SJCRH30 (cell line): ENCODE data around the gene FAM13C. TPM values are rescaled to one million over a fixed set of nuclear protein-coding genes. Genes with fewer than 3 reads are reported as not detected.

ENCODE experiments used
- DNase-seq, 2 experiments: peaks; one replicate each; pipeline ENCODE4 v3.0.0-alpha.2; 2015 to 2020
- H3K27ac ChIP-seq: fragments of 250-450 bp; sonication (Bioruptor Pico); 2 replicates; pipeline ENCODE4 v1.5.1; 2020; ENCODE audit warnings: mild to moderate bottlenecking, moderate library complexity
- H3K27me3 ChIP-seq: fragments of 250-450 bp; sonication (Bioruptor Pico); 2 replicates; pipeline ENCODE4 v1.5.1; 2020; ENCODE audit warnings: mild to moderate bottlenecking, moderate library complexity
- H3K36me3 ChIP-seq: fragments of 250-450 bp; sonication (Bioruptor Pico); 2 replicates; pipeline ENCODE4 v1.5.1; 2020; ENCODE audit warnings: mild to moderate bottlenecking, moderate library complexity
- H3K4me1 ChIP-seq: fragments of 250-450 bp; sonication (Bioruptor Pico); 2 replicates; pipeline ENCODE4 v1.5.1; 2020; ENCODE audit warnings: mild to moderate bottlenecking, moderate library complexity
- H3K4me3 ChIP-seq: fragments of 250-450 bp; sonication (Bioruptor Pico); 2 replicates; pipeline ENCODE4 v1.5.1; 2020; ENCODE audit warnings: mild to moderate bottlenecking, moderate library complexity
- H3K9me3 ChIP-seq: fragments of 250-450 bp; sonication (Bioruptor Pico); replicated peaks from 2 replicates; pipeline ENCODE4 v1.5.1; 2020; ENCODE audit warnings: mild to moderate bottlenecking, moderate library complexity
- total RNA-seq: library from RNA; depleted of rRNA; stranded (reverse); fragments of >200 nt; shearing (Covaris generic); gene quantifications from 2 replicates; pipeline ENCODE4 v1.2.3, GENCODE V29; 2014

FAM13C gene
- total RNA-seq, 1 experiment from 2014 or later, result 1.1 TPM

- DNase-seq, result no peak
- Histone ChIP-seq H3K27ac (no peak overlapping the region), H3K4me1 (peaks cover 4% of the 10 kb centered on the region; the same call in 1 of the 2 replicates), H3K9me3 (no peaks in the 10 kb centered on the region), H3K36me3 (no peaks in the 10 kb centered on the region), H3K4me3 (no peak overlapping the region), H3K27me3 (no peaks in the 10 kb centered on the region)
These were observed 45.3 kb downstream of the FAM13C start for GRCh38 chr10:59317066-59317465.

- H3K4me1 ChIP-seq, result no peaks in the 10 kb centered on the region
- no peaks in the 10 kb centered on the region for H3K9me3 ChIP-seq
- H3K4me3 ChIP-seq, result no peak overlapping the region
- H3K27me3 ChIP-seq, result no peaks in the 10 kb centered on the region
- DNase-seq, result no peak
- H3K27ac ChIP-seq, result no peak overlapping the region
- no peaks in the 10 kb centered on the region for H3K36me3 ChIP-seq
These were observed 46.9 kb downstream of the FAM13C start for GRCh38 chr10:59315465-59315864.

GRCh38 chr10:59314268-59314667 is 48.1 kb downstream of the FAM13C start:
- no peak overlapping the region for H3K4me3 ChIP-seq
- H3K27me3 ChIP-seq, result no peaks in the 10 kb centered on the region
- H3K9me3 ChIP-seq, result no peaks in the 10 kb centered on the region
- H3K27ac ChIP-seq, result no peak overlapping the region
- H3K4me1 ChIP-seq, result no peaks in the 10 kb centered on the region
- H3K36me3 ChIP-seq, result no peaks in the 10 kb centered on the region
- no peak for DNase-seq

- no peaks in the 10 kb centered on the region for H3K27me3 ChIP-seq
- no peaks in the 10 kb centered on the region for H3K9me3 ChIP-seq
- no peak for DNase-seq
- H3K4me1 ChIP-seq, result no peaks in the 10 kb centered on the region
- H3K36me3 ChIP-seq, result no peaks in the 10 kb centered on the region
- H3K4me3 ChIP-seq, result no peak overlapping the region
- H3K27ac ChIP-seq, result no peak overlapping the region
These were observed 50.1 kb downstream of the FAM13C start for GRCh38 chr10:59312247-59312646.

GRCh38 chr10:59311025-59311424 is 51.3 kb downstream of the FAM13C start:
- Histone ChIP-seq H3K27ac (no peak overlapping the region), H3K9me3 (no peaks in the 10 kb centered on the region), H3K4me3 (no peak overlapping the region), H3K27me3 (no peaks in the 10 kb centered on the region), H3K36me3 (no peaks in the 10 kb centered on the region), H3K4me1 (no peaks in the 10 kb centered on the region)
- no peak for DNase-seq

- no peak overlapping the region for H3K4me3 ChIP-seq
- no peaks in the 10 kb centered on the region for H3K9me3 ChIP-seq
- H3K27ac ChIP-seq, result no peak overlapping the region
- DNase-seq, result no peak
- no peaks in the 10 kb centered on the region for H3K36me3 ChIP-seq
- H3K4me1 ChIP-seq, result no peaks in the 10 kb centered on the region
- no peaks in the 10 kb centered on the region for H3K27me3 ChIP-seq
These were observed 51.9 kb downstream of the FAM13C start for GRCh38 chr10:59310324-59310914.

- DNase-seq, result no peak
- no peak overlapping the region for H3K27ac ChIP-seq
- H3K9me3 ChIP-seq, result no peaks in the 10 kb centered on the region
- no peak overlapping the region for H3K4me3 ChIP-seq
- H3K27me3 ChIP-seq, result no peaks in the 10 kb centered on the region
- H3K36me3 ChIP-seq, result no peaks in the 10 kb centered on the region
- no peaks in the 10 kb centered on the region for H3K4me1 ChIP-seq
These were observed 57.7 kb downstream of the FAM13C start for GRCh38 chr10:59304521-59305097.

GRCh38 chr10:59303018-59303417 is 59.3 kb downstream of the FAM13C start:
- H3K4me1 ChIP-seq, result no peaks in the 10 kb centered on the region
- DNase-seq, result no peak

GRCh38 chr10:59302381-59302780 is 60.0 kb downstream of the FAM13C start:
- Histone ChIP-seq H3K4me1 (no peaks in the 10 kb centered on the region), H3K4me3 (no peak overlapping the region), H3K36me3 (no peaks in the 10 kb centered on the region), H3K9me3 (no peaks in the 10 kb centered on the region), H3K27ac (no peak overlapping the region), H3K27me3 (no peaks in the 10 kb centered on the region)
- DNase-seq, result no peak

More at GRCh38 chr10:59303018-59303417, 59.3 kb downstream of the FAM13C start:
- no peak overlapping the region for H3K27ac ChIP-seq
- no peaks in the 10 kb centered on the region for H3K9me3 ChIP-seq
- H3K4me3 ChIP-seq, result no peak overlapping the region
- no peaks in the 10 kb centered on the region for H3K36me3 ChIP-seq
- H3K27me3 ChIP-seq, result no peaks in the 10 kb centered on the region

GRCh38 chr10:59301067-59301754 is 61.1 kb downstream of the FAM13C start:
- Histone ChIP-seq H3K36me3 (no peaks in the 10 kb centered on the region), H3K27ac (no peak overlapping the region), H3K27me3 (no peaks in the 10 kb centered on the region), H3K9me3 (no peaks in the 10 kb centered on the region), H3K4me1 (no peaks in the 10 kb centered on the region), H3K4me3 (no peak overlapping the region)
- no peak for DNase-seq

- no peak overlapping the region for H3K4me3 ChIP-seq
- H3K36me3 ChIP-seq, result no peaks in the 10 kb centered on the region
- H3K4me1 ChIP-seq, result no peaks in the 10 kb centered on the region
- no peaks in the 10 kb centered on the region for H3K9me3 ChIP-seq
- H3K27ac ChIP-seq, result no peak overlapping the region
- no peak for DNase-seq
- H3K27me3 ChIP-seq, result no peaks in the 10 kb centered on the region
These were observed 62.0 kb downstream of the FAM13C start for GRCh38 chr10:59300386-59300785.

GRCh38 chr10:59299933-59300332 is 62.4 kb downstream of the FAM13C start:
- Histone ChIP-seq H3K4me3 (no peak overlapping the region), H3K27me3 (no peaks in the 10 kb centered on the region), H3K36me3 (no peaks in the 10 kb centered on the region), H3K27ac (no peak overlapping the region), H3K9me3 (no peaks in the 10 kb centered on the region), H3K4me1 (no peaks in the 10 kb centered on the region)
- no peak for DNase-seq

GRCh38 chr10:59290448-59290847 is 71.9 kb downstream of the FAM13C start:
- peak in 1 of 2 experiments; percentile 4 for DNase-seq
- H3K9me3 ChIP-seq, result no peaks in the 10 kb centered on the region
- no peaks in the 10 kb centered on the region for H3K36me3 ChIP-seq
- H3K4me3 ChIP-seq, result no peak overlapping the region
- H3K27me3 ChIP-seq, result no peaks in the 10 kb centered on the region
- no peak overlapping the region for H3K27ac ChIP-seq
- no peaks in the 10 kb centered on the region for H3K4me1 ChIP-seq

GRCh38 chr10:59289853-59290252 is 72.5 kb downstream of the FAM13C start:
- Histone ChIP-seq H3K9me3 (no peaks in the 10 kb centered on the region), H3K4me3 (no peak overlapping the region), H3K36me3 (no peaks in the 10 kb centered on the region), H3K27ac (no peak overlapping the region), H3K4me1 (no peaks in the 10 kb centered on the region), H3K27me3 (no peaks in the 10 kb centered on the region)
- no peak for DNase-seq

GRCh38 chr10:59287587-59288255 is 74.6 kb downstream of the FAM13C start:
- no peaks in the 10 kb centered on the region for H3K27me3 ChIP-seq
- no peaks in the 10 kb centered on the region for H3K4me1 ChIP-seq
- H3K27ac ChIP-seq, result no peak overlapping the region
- DNase-seq, result peak in 1 of 2 experiments; percentile 15
- no peaks in the 10 kb centered on the region for H3K36me3 ChIP-seq
- H3K9me3 ChIP-seq, result no peaks in the 10 kb centered on the region
- H3K4me3 ChIP-seq, result no peak overlapping the region
